GM12878 (cell line): ENCODE data around the gene TNFAIP1. TPM values are rescaled to one million over a fixed set of nuclear protein-coding genes. Genes with fewer than 3 reads are reported as not detected.

ENCODE experiments used
- ATAC-seq: fragments of 200-7000 bp; cut with Tn5 transposase; 3 replicates; pipeline ENCODE4 v1.9.1; 2020; ENCODE audit warnings: mild to moderate bottlenecking, moderate library complexity
- BruUV-seq: library from RNA; stranded (reverse); fragments of 400-500 nt; replicated peaks from 2 replicates; lab custom pipeline; 2021; lab: Mats Ljungman, UMichigan
- CTCF ChIA-PET: fragments of 300-600 bp; sonication (Branson Sonifier 250); formaldehyde crosslinking; extraction: SDS; loops from one replicate; lab custom pipeline; 2021; ENCODE audit warnings: inconsistent platforms; lab: Yijun Ruan, JAX
- POLR2A ChIA-PET: fragments of 350-600 bp; formaldehyde crosslinking; extraction: SDS; loops from one replicate; lab custom pipeline; 2021; ENCODE audit warnings: inconsistent platforms; lab: Charles Lee
- RAD21 ChIA-PET: fragments of 300-600 bp; sonication (Branson Sonifier 250); formaldehyde crosslinking; loops from one replicate; lab custom pipeline; 2023; ENCODE audit warnings: antibody characterized with exemption; ENCODE audit not compliant: unreplicated experiment; lab: Charles Lee
- SMC1A ChIA-PET: fragments of 300-600 bp; sonication (Branson Sonifier 250); formaldehyde crosslinking; loops from one replicate; lab custom pipeline; 2023; ENCODE audit not compliant: unreplicated experiment, uncharacterized antibody; lab: Charles Lee
- DNase-seq: peaks from one replicate; pipeline ENCODE4 v3.0.0-alpha.2; 2011; ENCODE audit warnings: low read depth, low spot score
- FAIRE-seq: peaks from 3 replicates; lab custom pipeline; 2011; peaks lifted over from hg19 to GRCh38; lab: Jason Lieb, UNC
- H2AFZ ChIP-seq: 2 replicates; pipeline ENCODE4 v1.6.0; 2011; ENCODE audit warnings: low read depth, low read length, control low read depth; ENCODE audit not compliant: control insufficient read depth
- H3K27ac ChIP-seq: 2 replicates; pipeline ENCODE4 v1.5.1; 2011; ENCODE audit warnings: control low read depth; ENCODE audit not compliant: control insufficient read depth, insufficient read depth
- H3K27me3 ChIP-seq, 2 experiments: replicated peaks in 1 of 2; 2 replicates each; pipeline versions ENCODE4 v1.6.0 to v1.6.1; 2011; ENCODE audit warnings: low read length in 1 of 2; ENCODE audit not compliant: control insufficient read depth in 2 of 2, insufficient read depth in 2 of 2
- H3K36me3 ChIP-seq, 2 experiments: 2 replicates each; pipeline ENCODE4 v1.5.1; 2011; ENCODE audit warnings: low read length in 1 of 2; ENCODE audit not compliant: control insufficient read depth in 2 of 2, insufficient read depth in 2 of 2
- H3K4me1 ChIP-seq: 2 replicates; pipeline ENCODE4 v1.6.1; 2011; ENCODE audit warnings: mild to moderate bottlenecking, low read length, moderate library complexity, mixed read lengths; ENCODE audit not compliant: control insufficient read depth, insufficient read depth
- H3K4me2 ChIP-seq: 2 replicates; pipeline ENCODE4 v1.6.0; 2011; ENCODE audit warnings: control low read depth; ENCODE audit not compliant: control insufficient read depth, insufficient read depth
- H3K4me3 ChIP-seq: fragments of 200-600 bp; sonication (generic); 2 replicates; pipeline ENCODE4 v1.5.1; 2016
- H3K79me2 ChIP-seq: 2 replicates; pipeline ENCODE4 v1.6.0; 2011; ENCODE audit warnings: low read length; ENCODE audit not compliant: control insufficient read depth, insufficient read depth
- H3K9ac ChIP-seq: 2 replicates; pipeline ENCODE4 v1.8.0; 2011; ENCODE audit warnings: low read length, control low read depth, mixed read lengths; ENCODE audit not compliant: control insufficient read depth, insufficient read depth
- H3K9me3 ChIP-seq: replicated peaks from 3 replicates; pipeline ENCODE4 v1.5.1; 2011; ENCODE audit warnings: mild to moderate bottlenecking, low read length; ENCODE audit not compliant: control insufficient read depth, insufficient read depth
- H4K20me1 ChIP-seq: 2 replicates; pipeline ENCODE4 v1.6.0; 2011; ENCODE audit not compliant: control insufficient read depth, insufficient read depth
- BCL11A ChIP-seq: IDR thresholded peaks from 2 replicates; pipeline ENCODE4 v1.6.1; 2011; ENCODE audit warnings: low read depth, low read length
- HDAC2 ChIP-seq: fragments of 200-600 bp; sonication (generic); IDR thresholded peaks from 2 replicates; pipeline ENCODE4 v1.6.1; 2017
- HSF1 ChIP-seq: fragments of 150-350 bp; IDR thresholded peaks from 2 replicates; pipeline ENCODE4 v1.6.1; 2014; ENCODE audit warnings: mild to moderate bottlenecking, low read depth, low read length
- MTA2 ChIP-seq: fragments of 450-650 bp; IDR thresholded peaks from 2 replicates; pipeline ENCODE4 v1.6.1; 2016; ENCODE audit warnings: low read depth, mild to moderate bottlenecking, moderate library complexity
- RCOR1 ChIP-seq: conservative IDR thresholded peaks from 2 replicates; pipeline ENCODE4 v1.6.1; 2012; ENCODE audit warnings: low read depth, low read length, improper control_type of control experiment
- ZNF217 ChIP-seq: fragments of 450-650 bp; IDR thresholded peaks from 2 replicates; pipeline ENCODE4 v1.6.1; 2017; ENCODE audit warnings: antibody characterized with exemption, mild to moderate bottlenecking
- WGBS: methylation state at CpG from one replicate; pipeline ENCODE4 v1.1.6; 2016; ENCODE audit warnings: low lambda C conversion rate; ENCODE audit not compliant: insufficient replicate concordance, insufficient coverage; ENCODE audit errors: missing lambda C conversion rate; 5-methylcytosine and 5-hydroxymethylcytosine counted together
- in situ Hi-C: fragments of 300-500 bp; cut with MboI; formaldehyde crosslinking; loops from 9 replicates; pipeline ENCODE4 v1.14.3; 2018; ENCODE audit warnings: mixed read lengths
- intact Hi-C: fragments of 100-400 bp; cut with micrococcal nuclease; formaldehyde crosslinking; loops from one replicate; pipeline ENCODE4 v1.14.2; 2022; ENCODE audit not compliant: unreplicated experiment
- polyA plus RNA-seq, 11 experiments: library from polyadenylated mRNA; depleted of rRNA in 4 of 11; unstranded in 6 of 11; stranded (reverse) in 5 of 11; fragments of >200 nt; fragmentation: Nextera tagmentation in 4 of 11; fragmentation: Illumina TruSeq in 1 of 11; extraction: Ambion mirVana in 4 of 11; extraction: Trizol in 1 of 11; gene quantifications; 1 replicate in 1 of 11; 2 replicates in 10 of 11; pipeline versions ENCODE4 v1.2.1 to v1.2.3, GENCODE V29; 2011 to 2016; ENCODE audit warnings: inconsistent platforms in 2 of 11, missing spikeins in 2 of 11, low read depth in 1 of 11
- total RNA-seq, 4 experiments: library from RNA; depleted of rRNA in 3 of 4; stranded (reverse); fragments of >200 nt in 3 of 4; fragmentation: Illumina TruSeq in 1 of 4; extraction: Trizol in 1 of 4; gene quantifications; 2 replicates each; pipeline versions ENCODE4 v1.2.1 to v1.2.3, GENCODE V29; 2013 to 2021
- TF ChIP-seq, protein P1 (sequence below): fragments of 450-650 bp; conservative IDR thresholded peaks from 2 replicates; pipeline ENCODE4 v1.6.1; 2017; ENCODE audit warnings: mild to moderate bottlenecking, moderate library complexity

Gene TNFAIP1
- total and polyA plus RNA-seq, 10 of the 15 experiments (the other 5 are each of a cell fraction or from before 2014, with no cell fraction given): 1.8 to 16.9 (median 11.7) TPM

- 74% methylated on average over 8 of the region's 8 CpGs for WGBS
- in situ Hi-C loops: no loop called here
- ATAC-seq (no peak), DNase-seq (no peak), FAIRE-seq (no peak)
- no peaks in the 10 kb centered on the region; the same call in 1 of the 2 replicates for H3K4me1 ChIP-seq
- H4K20me1 ChIP-seq: no peaks in the 10 kb centered on the region
- intact Hi-C loops: loop anchor here (5.0 kb wide), 1 partner anchor 88 kb away; no protein-coding TSS in a partner anchor
- H3K4me3 ChIP-seq: peak overlapping the region; percentile 94
- no peaks in the 10 kb centered on the region for H3K9me3 ChIP-seq
- H3K79me2 ChIP-seq: peaks cover 57% of the 10 kb centered on the region
- BruUV-seq: no TSS peak
- TF ChIP-seq HDAC2: no peak
- TF ChIP-seq BCL11A: no peak
- TF ChIP-seq, protein P1, sequence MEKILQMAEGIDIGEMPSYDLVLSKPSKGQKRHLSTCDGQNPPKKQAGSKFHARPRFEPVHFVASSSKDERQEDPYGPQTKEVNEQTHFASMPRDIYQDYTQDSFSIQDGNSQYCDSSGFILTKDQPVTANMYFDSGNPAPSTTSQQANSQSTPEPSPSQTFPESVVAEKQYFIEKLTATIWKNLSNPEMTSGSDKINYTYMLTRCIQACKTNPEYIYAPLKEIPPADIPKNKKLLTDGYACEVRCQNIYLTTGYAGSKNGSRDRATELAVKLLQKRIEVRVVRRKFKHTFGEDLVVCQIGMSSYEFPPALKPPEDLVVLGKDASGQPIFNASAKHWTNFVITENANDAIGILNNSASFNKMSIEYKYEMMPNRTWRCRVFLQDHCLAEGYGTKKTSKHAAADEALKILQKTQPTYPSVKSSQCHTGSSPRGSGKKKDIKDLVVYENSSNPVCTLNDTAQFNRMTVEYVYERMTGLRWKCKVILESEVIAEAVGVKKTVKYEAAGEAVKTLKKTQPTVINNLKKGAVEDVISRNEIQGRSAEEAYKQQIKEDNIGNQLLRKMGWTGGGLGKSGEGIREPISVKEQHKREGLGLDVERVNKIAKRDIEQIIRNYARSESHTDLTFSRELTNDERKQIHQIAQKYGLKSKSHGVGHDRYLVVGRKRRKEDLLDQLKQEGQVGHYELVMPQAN: no peak
- TF ChIP-seq MTA2: no peak
- no peak for TF ChIP-seq ZNF217
- TF ChIP-seq RCOR1: no peak
- no peak for TF ChIP-seq HSF1
- ChIA-PET SMC1A (interaction anchor here (0.7 to 2.0 kb wide), 8 partner anchors 9 to 37 kb away, joined by 3 to 7 read pairs (median 4); partner anchors contain the start of genes IFT20, POLDIP2 and TNFAIP1), CTCF (interaction anchor here (0.6 to 4.0 kb wide), 9 partner anchors 8 to 515 kb away, joined by 3 to 29 read pairs (median 3); partner anchors contain the start of genes IFT20 and TNFAIP1), POLR2A (interaction anchor here (1.2 to 2.7 kb wide), 4 partner anchors 10 to 45 kb away, joined by 3 to 13 read pairs (median 9); partner anchors contain the start of genes IFT20 and TNFAIP1), RAD21 (interaction anchor here (4.0 kb wide), 1 partner anchor 15 kb away, joined by 19 read pairs; the partner anchor contains the start of genes IFT20 and TNFAIP1)
- peak overlapping the region; percentile 71 for H3K4me2 ChIP-seq
- H2AFZ ChIP-seq: peak overlapping the region; percentile 10
- H3K27me3 ChIP-seq: no peaks in the 10 kb centered on the region
- peak overlapping the region; percentile 77 for H3K9ac ChIP-seq
- H3K27ac ChIP-seq: peak overlapping the region; percentile 73
- H3K36me3 ChIP-seq: no peaks in the 10 kb centered on the region; a peak in 2 of 4 replicates
Observed at GRCh38 chr17:28320215-28321061, 15.1 kb upstream of the TNFAIP1 start.
